Measurements from ENCODE around the gene BBS9.
"Not testable (repeated sequence)": the region's sequence is repeated elsewhere in the genome, so short reads cannot be mapped to it uniquely, and the experiment has no call there.

Gene BBS9

DNA sequence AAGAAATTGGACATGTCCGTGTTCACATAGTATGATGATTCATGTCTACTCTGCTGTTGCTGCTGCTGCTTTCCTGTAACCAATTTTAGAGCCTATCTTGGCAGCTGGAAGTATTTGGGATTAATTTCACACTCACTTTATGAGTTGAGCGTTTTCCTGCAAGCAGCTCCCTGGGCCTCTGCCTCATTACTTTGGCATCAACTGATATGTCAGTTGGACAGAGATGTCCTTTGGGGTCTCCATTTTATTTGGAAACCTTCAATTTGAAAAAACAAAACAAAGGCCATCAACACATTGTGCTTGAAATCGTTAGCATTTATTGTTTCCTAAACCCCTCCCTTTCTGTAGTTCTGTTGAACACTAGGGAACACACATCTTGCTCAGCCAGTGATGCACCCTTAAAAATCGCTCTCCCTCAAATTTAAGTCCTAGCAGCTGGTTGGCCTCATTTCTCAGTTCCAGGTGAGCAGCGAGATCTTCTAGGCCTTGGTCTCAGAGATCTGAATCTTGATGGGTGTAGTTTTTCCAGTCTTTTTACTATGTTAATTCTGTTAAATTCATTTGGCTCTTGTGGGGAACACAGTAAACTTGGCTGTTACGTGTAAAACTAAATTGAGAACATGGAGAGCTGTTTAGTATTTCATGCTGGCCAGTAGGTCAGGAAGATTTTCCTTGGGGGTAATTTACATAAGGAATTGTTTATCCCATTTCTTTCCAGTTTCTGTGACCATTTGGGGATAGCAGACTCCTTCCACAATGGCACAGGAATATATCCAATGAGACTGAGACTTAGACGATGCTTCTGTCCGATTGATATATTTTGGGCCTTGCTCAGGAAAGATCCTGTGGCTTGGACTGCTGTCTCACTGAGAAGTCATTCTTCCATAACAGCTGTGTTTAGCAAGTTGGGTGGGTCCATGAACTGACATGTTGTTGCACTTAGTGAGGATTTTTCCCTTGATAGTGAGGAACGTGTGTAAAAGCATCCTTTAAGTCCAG is 371.6 kb downstream of the BBS9 start:
- no peak for DNase-seq (ENCODE audit: low read depth)

DNA sequence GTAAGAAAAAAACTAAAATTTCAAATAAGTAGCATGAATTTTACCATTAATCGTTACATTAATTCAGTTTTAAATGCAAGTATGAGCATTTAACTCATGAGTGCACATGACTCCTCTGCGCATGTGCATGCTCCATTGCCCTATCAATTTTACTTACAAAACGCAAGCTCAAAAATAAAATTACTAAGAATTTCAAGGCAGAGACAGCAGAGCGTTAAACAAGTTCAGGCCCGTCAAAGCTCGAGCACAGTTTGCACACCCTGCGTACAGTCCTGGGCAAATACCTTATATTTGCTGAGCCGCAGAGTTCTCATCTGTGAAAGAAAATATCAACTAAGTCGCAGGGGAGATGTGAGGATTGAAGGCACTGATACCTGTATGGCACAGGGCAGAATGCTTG is 373.6 kb downstream of the BBS9 start:
- DNase-seq (ENCODE audit: low read depth) = no peak

DNA sequence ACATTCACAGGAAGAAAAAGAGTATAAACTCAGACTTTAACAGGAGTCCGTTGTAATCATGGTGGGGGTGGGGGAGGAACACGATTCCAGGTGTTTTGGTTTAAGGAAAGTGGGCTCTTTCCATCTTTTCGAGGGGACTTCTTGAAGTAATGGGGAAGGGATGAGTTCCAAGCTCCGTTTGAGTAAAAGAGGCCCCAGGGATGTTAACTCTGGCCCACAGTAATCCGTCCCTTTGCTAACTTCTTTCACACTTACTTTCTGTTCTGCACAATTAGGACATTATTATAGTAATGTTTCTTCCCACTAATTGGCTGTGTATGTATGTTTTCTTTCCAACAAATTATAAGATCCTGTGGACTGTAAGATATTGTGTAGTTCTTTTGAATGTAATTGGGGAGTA is 374.4 kb downstream of the BBS9 start:
- DNase-seq (ENCODE audit: low read depth) = no peak

DNA sequence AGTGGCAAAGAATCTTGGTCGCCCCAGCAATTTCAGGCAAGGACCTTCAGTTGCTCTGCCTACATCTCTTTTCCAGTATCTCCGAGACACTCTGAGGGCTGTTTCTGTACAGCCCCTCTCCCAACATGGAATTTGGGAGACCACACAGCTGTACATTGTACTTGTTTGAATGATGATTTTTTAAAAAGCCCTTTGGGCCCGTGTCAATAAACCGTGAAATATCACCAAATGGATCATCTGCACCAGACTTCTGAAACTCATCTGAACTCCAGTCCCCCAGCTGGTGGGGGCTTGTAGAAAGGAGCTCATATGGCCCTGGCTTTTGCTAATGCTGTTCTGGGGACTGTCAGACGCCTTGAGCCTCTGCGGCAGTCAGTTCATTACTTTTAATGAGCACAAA is 374.9 kb downstream of the BBS9 start:
- DNase-seq (ENCODE audit: low read depth) = no peak

DNA sequence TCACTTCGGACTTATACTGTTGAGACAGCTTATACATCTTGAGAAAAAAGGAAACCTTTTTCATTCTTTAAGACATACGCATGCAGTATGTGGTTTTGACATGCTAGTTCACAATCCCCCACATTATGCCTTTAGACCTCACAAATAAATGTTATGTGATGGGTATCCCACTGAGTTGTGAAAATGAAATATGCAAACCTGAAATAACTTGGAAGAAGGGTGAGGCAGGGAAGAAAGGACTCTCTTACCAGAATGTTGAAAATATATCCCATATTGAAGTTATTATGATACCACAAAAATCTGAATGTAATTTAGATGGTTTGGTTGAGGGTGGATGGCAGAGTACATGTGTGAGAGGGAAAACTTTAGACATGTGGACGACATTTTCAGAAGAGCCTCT is 379.8 kb downstream of the BBS9 start:
- no peak for DNase-seq (ENCODE audit: low read depth)

DNA sequence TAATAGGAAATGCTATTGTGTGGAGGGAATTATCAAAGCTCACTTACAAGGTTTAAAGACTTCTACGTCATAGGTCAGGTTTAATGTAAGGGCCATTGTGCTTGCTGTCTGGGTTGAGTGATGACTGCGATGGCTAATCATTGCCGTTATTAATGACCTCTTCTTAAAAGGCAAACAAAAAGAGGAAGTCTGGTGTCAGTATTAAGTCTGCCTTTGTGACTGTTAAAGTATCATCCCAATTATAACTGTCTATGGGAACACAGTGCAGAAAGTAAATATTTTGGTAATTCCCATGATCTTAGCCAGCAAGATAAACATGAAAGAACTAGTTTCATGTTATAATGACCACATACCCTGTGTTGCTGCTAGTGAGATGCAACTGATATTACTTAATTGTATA is 382.4 kb downstream of the BBS9 start:
- DNase-seq (ENCODE audit: low read depth) = no peak

DNA sequence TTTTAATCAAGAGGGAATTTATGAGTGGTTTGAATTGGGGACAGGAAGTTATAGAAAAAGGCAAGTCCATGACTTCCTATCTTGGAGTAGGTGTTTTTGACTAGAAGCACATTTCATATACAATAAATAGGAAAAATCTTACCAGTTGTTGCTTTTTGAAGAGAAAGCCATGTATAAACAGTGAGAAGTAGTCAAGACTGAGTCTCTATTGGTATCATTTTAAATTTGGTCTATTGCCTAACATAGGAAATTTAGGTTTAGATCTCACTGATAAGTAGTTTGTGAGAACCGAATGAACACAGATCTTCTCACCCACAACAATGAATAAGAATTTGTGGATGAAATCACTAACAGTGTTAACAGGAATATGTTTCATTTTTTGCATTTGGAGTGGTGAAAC is 387.2 kb downstream of the BBS9 start:
- no peak for DNase-seq (ENCODE audit: low read depth)

DNA sequence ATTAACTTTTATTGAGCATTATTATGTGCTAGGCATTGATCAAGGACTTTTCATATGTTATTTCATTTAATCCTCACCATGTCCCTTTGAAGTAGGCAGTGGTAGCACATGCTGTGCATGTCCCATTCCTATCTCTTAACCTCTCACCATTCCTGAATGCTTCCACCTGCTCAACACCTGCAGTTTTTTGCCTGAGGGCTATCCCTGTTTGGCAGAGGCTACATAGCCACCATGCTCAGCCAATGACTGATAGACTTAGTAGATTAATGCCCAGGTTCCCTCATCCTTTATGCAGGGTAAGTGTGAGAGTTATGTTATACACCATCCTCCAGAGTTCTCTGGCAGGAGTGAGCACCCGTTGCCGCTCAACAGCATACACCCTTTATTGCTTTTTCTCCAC is 387.8 kb downstream of the BBS9 start:
- no peak for DNase-seq (ENCODE audit: low read depth)

DNA sequence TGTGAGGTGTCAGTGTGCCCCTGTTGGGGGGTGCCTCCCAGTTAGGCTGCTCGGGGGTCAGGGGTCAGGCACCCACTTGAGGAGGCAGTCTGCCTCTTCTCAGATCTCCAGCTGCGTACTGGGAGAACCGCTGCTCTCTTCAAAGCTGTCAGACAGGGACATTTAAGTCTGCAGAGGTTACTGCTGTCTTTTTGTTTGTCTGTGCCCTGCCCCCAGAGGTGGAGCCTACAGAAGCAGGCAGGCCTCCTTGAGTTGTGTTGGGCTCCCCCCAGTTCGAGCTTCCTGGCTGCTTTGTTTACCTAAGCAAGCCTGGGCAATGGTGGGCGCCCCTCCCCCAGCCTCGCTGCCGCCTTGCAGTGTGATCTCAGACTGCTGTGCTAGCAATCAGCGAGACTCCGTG is 397.6 kb downstream of the BBS9 start:
- not testable (repeated sequence) for DNase-seq (ENCODE audit: low read depth)

DNA sequence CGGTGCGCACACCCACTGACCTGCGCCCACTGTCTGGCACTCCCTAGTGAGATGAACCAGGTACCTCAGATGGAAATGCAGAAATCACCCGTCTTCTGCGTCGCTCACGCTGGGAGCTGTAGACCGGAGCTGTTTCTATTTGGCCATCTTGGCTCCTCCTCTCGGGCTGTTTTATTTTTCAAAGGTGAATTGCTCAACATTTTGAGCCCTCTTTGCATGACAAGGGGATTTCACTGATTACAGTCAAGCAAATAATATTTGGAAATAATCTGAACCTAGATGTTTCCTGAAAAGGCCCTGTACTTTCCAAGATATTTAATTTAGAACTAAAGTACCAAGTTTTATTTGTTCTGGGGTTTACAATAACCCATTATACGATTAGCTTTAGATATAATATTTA is 398.2 kb downstream of the BBS9 start:
- not testable (repeated sequence) for DNase-seq (ENCODE audit: low read depth)

DNA sequence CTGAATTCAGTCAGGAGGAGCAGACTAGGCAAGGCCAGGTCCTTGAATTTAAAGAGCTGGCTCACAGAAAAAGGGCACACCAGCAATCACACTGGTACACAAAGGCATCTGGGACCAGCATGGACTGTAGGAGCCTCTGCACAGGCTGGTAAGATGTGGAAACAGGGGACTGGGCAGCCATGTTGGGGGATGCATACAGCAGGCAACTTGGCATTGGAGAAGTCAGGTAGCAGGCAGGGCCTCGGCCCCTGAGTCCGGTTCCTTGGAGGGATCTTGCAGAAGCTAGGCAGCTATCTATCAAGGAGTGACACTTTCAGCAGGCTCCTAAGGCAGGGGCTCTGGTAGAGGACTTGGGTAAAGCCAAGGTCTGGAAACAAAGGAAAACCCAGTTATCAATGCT is 399.7 kb downstream of the BBS9 start:
- DNase-seq (ENCODE audit: low read depth) = no peak

DNA sequence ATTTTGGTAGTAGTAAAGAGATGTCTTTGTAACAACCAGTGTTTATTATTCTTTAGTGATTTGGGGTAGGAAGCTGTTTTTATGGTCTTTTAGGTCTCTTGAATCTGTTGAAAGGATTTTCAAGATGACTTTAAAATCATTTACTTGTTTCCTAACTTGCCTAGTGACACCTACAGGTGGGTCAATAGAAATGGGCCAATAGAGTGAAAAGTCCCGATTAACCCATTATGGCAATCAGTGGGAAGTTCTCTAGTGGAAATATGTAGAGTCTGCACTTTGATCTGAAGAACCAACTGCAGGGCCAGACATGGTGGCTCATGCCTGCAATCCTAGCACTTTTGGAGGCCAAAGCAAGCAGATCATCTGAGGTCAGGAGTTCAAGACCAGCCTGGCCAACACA is 401.3 kb downstream of the BBS9 start:
- DNase-seq (ENCODE audit: low read depth) = no peak

DNA sequence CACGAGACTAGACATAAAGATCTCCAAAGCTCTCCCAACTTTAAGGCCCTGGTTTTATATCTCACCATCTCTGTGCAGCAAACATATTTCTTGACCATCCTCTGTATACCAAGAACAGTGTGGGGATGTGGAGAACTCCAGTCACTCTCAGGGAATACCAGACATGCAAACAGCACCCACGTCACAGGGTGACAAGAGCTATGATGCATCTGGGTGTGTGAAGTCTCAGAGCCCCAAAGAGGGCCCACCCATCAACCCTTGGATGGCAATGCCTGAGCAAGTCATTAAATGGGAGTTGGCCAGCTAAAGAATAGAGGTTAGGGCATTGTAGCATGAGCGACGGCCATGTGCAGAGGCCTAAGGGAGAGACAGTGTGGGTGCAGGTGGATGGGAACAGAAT is 402.5 kb downstream of the BBS9 start:
- no peak for DNase-seq (ENCODE audit: low read depth)

DNA sequence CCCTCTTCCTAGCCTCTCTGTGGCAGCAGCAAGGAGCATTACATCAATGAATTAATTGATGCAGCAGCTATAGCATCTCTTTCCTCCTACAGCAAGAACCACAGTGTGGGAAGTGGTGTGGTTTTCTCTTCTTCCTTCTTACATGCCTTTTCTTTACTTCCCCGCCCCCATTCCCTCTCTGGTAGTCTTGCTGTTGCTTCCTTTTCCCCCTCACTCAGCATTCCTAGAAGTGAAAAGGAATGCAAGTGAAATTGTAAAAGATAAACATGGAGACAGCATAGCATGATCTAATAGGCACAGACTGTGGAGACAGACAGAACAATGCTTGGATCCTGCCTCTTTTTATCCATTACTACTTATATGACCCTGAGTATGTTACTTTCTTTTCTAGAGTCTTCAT is 405.5 kb downstream of the BBS9 start:
- DNase-seq (ENCODE audit: low read depth) = no peak

DNA sequence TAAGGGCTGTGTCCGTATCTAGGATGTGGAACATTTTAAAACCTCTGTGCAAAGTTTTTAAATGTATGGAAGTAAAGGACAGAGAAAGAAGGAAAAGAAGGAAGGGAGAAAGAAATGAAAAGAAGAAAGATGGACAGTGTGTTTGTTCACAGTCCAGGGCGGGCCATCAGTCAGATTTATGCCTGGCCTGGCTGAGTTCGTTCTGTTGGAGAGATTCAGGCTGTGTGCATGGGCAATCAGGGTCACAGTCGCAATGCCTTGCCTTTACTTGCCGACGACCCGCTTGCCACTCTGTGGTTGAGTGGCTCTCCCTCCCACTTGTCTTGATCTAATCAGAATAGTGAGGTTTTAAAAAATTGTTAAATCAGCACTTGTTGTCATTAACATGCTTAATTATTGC is 406.6 kb downstream of the BBS9 start:
- no peak for DNase-seq (ENCODE audit: low read depth)

DNA sequence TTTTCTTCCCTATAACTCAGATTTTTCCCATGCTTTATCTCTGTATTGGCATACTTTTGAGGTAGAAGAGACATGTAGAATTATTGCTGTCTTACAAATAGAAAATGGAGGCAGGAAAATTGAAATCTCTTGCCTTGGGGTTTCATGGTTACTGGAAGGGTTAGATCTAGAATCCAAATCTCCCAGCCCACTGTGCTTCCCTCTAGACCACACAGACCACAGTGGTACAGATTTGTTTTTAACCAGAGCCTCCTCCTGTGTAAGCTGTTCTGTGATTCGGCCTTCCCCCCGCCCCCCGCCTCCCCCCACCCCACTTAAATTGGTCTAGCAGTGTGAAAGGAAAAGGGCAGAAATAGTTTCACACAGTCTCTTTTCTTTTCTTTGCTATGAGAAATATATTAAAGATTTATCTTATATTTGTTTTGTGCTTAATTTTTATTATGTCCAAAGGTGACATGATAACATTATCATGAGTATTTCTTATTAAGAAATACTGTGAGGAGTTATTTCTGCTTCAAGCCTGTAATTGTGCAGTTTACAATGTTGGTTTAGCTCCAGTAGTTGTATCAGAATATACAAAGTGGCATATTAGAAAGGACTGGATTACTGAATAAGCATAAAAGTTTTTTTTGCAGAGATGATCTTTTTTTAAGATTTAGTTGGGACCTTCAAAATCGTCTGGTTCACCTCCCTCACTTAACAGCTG is 407.2 kb downstream of the BBS9 start:
- DNase-seq (ENCODE audit: low read depth) = no peak

DNA sequence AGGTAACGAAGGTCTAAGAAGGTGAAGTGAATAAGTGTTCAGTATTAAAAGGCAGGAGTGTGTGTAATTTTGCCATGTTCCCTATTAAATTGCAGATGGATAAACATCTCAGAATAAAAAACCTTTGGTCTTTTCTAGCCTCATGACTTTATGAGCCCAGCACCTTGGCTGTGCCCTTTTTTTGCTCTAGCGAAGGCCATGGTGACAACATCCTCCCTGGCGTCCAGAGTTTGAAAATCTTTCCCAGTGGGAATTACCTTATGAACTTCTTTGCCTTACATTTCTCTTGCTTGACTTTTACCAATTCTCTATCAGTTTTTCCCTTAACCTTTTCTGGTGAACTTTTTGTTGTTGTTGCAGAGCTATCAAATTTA is 407.7 kb downstream of the BBS9 start:
- DNase-seq (ENCODE audit: low read depth) = no peak

DNA sequence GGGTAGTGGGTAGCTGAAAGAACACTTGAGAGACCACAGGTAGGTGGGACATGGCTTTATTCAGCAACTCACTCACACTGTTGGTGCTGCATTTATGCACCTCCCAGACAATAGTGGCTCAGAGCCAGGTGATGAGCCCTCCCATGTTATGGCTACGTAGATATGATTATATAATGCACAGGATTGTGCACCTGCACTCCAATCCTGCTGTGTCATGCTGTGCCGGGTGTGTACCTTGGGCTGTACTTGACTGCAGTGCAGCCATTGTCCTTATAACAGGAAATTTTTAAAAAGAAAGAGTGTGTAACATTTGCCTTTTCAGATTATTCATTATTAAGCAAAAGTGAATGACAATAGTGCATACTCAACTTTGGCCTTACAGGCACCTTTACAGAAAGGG is 409.8 kb downstream of the BBS9 start:
- DNase-seq (ENCODE audit: low read depth) = no peak

DNA sequence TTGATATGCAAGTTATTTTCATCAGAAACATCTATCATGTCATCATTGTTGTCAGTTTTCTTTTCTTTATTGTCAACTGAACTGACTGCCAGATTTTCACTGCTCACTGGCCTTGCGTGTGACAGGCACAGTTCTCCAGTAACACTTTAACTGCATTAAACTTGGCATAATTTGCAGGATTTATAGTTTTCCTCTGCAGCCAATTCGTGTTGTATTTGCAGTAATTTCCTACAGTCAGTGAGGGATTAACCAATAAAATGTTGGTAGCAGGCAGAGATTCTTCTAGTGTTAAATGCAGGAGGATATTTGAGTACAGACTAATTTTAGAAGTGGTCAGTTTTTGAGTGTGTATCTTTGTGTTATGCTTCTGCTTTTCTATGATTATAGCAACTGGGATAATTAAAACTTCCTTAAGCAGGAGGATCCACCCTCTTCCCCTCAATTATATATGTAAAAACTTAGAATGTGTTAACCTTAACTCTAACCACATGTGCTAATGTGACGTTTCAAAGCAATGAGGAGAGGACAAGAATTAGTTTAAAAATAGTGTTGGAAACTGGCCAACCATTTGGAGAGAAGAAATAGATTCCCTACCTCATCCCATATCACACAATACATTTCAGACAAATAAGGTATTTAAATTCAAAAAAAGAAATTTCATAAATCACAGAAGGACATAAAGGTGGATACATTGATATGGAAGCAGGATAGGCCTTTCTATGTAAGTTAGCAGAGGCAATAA is 410.5 kb downstream of the BBS9 start:
- DNase-seq (ENCODE audit: low read depth) = no peak

DNA sequence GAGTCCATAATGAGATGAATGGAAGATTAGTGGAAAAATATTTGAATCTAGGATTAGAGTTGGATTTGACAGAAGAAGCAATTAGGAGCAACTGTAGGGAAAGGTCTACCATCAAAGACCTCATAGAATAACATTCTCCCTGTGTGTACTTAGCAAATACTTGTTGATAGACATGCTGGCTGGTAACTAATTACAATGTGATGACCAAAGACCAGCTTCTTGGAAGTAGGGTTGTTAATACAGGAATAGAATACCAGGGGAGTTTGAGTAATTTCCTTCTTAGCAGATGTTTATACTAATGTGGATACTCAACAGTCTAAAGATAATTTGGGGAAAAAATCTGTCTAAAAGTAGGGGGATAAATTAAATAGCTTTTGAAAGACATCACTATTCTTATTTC is 418.5 kb downstream of the BBS9 start:
- DNase-seq (ENCODE audit: low read depth) = no peak

DNA sequence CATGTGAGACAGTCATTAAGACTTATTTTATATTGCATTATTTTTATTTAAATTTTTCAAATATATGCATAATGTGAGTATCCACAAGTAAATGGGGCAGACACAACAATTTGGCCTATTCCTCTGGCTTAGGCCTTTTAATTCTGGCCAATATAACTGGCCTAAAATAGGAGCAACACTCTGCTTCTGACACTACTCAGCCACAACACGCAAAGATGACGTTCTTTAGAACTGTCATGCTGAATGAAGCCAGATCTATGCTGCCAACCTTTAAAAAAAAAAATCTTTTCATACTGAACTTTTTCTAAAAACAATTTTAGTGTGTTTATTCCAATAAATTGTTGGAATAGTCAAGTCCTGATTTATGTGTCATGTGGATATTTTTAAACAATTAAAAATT is 421.0 kb downstream of the BBS9 start:
- no peak for DNase-seq (ENCODE audit: low read depth)

DNA sequence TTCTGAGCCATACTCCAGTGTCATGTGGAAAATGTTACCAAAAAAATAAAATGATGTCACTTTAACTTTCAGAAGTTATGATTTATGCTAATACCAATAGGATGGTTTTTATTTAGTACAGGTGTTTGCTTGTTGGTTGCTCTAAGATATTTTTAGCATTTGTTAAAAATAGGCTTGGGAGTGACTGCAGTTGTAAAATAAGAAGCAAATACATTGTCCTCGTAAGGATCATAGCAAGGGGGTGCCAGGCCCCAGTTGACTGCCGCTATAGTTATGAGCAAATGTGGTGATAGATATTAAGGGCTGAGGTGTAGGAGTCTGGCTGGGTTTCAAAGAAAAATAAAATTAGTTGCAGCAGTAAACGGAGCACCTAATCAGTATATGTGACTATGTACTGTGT is 421.6 kb downstream of the BBS9 start:
- DNase-seq (ENCODE audit: low read depth) = no peak

DNA sequence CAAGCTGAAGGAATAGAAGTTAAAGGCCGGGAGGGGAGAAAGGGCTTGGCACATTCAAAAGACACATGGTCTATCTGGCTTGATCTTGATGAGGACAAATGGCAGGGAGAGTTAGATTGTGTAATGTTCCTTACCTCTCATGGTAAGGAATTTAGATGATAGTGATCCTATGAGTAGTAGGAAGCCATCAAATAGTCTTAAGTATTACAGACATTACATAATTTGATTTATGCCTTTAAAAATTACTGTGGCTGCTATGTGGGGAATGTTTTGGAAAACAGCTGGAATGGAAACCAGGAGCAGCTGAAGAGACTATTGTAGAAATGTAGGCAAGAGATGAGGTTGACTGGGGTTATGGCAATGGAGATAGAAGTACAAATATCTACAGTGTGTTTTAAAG is 424.7 kb downstream of the BBS9 start:
- DNase-seq (ENCODE audit: low read depth) = no peak
